Pancreas (tissue), 10 donors: ENCODE measurements around the gene FANCC. TPM values are rescaled to one million over a fixed set of nuclear protein-coding genes. Genes with fewer than 3 reads are reported as not detected.

ENCODE experiments used
- ATAC-seq, 4 donors: fragments of 200-7000 bp; cut with Tn5 transposase; one replicate each; pipeline versions ENCODE4 v1.8.0 to v1.9.1; 2020; ENCODE audit warnings: mild to moderate bottlenecking in 4 of 4, moderate library complexity in 4 of 4
- DNase-seq, 6 donors: peaks; one replicate each; pipeline ENCODE4 v3.0.0-alpha.2; 2020
- FAIRE-seq: peaks from 2 replicates; lab custom pipeline; 2012; peaks lifted over from hg19 to GRCh38; lab: Jason Lieb, UNC
- H3K27ac ChIP-seq, 4 donors: fragments of 200-600 bp; sonication (generic); 1 replicate in 3 of 4; 2 replicates in 1 of 4; pipeline versions ENCODE4 v1.5.0 to v1.8.0; 2020
- H3K27me3 ChIP-seq, 4 donors: fragments of 200-600 bp; one replicate each; pipeline ENCODE4 v1.8.0; 2021
- H3K36me3 ChIP-seq, 3 donors: fragments of 200-600 bp; sonication (generic) in 1 of 3; one replicate each; pipeline versions ENCODE4 v1.5.0 to v1.8.0; 2020 to 2021
- H3K4me1 ChIP-seq, 3 donors: fragments of 200-600 bp; one replicate each; pipeline ENCODE4 v1.8.0; 2021
- H3K4me3 ChIP-seq, 4 donors: fragments of 200-600 bp; sonication (generic) in 2 of 4; one replicate each; pipeline versions ENCODE4 v1.5.0 to v1.8.0; 2020 to 2021
- H3K9me3 ChIP-seq, 4 donors: fragments of 200-600 bp; one replicate each; pipeline ENCODE4 v1.8.0; 2021
- CTCF ChIP-seq, 4 donors: fragments of 200-600 bp; sonication (generic) in 3 of 4; IDR thresholded peaks; one replicate each; pipeline versions ENCODE4 v1.5.0 to v1.8.0; 2021; ENCODE audit warnings: antibody characterized with exemption in 4 of 4
- WGBS, 2 donors: extraction: QIAGEN DNeasy Blood & Tissue Kit; methylation state at CpG; one replicate each; pipeline ENCODE4 v1.1.7; 2013; 5-methylcytosine and 5-hydroxymethylcytosine counted together
- intact Hi-C, 3 donors: fragments of 100-400 bp; cut with DNase I; formaldehyde crosslinking; loops; one replicate each; pipeline versions ENCODE4 v1.11.1 to v1.14.2; 2022
- polyA plus RNA-seq, 2 donors: library from polyadenylated mRNA; stranded (reverse); fragments of 200-250 nt; gene quantifications; one replicate each; pipeline ENCODE4 v1.2.3, GENCODE V29; 2013
- total RNA-seq, 6 donors: library from RNA; stranded (reverse); fragmentation: NEBNext Ultra II Directional in 4 of 6; extraction: Animal tissue kit (Norgen Biotek cat#: 25700) in 4 of 6; gene quantifications; one replicate each; pipeline versions ENCODE4 v1.2.1 to v1.2.4, GENCODE V29; 2021 to 2023
- donor health status: healthy with polysubstance abuse.
- donor health status: DM: no; HTN: no; CAD: no; lungs with moderate emphysema.
- donor health status: DM: no; HTN: no; CAD: no.
- donor health status: control.
- donor health status: control.
- donor health status: Bipolar disorder and iron deficiency.
- donor health status: DM: yes; HTN: yes; CAD: no.
- donor health status: DM: no; HTN: no; CAD: no.
- donor health status: DM: no; HTN: no; CAD: no.
- donor health status: DM: yes; HTN: yes; CAD: no.

FANCC gene
- total and polyA plus RNA-seq, 8 donors, result 3.8 to 9.9 (median 4.6) TPM

- H3K4me3 ChIP-seq, result no peak overlapping the region
- peak overlapping the region in 1 of 4 donors; percentile 24 for H3K27ac ChIP-seq
- H3K9me3 ChIP-seq, result no peaks in the 10 kb centered on the region
- peaks cover 32 to 58% (median 47%) of the 10 kb centered on the region in 3 donors for H3K4me1 ChIP-seq
- TF ChIP-seq CTCF (IDR thresholded peaks at IDR 0.05), result no peak
- intact Hi-C loops, result no loop called here
- ATAC-seq (peak in 3 of 4 donors; percentile 2 to 8 (median 5)), FAIRE-seq (no peak), DNase-seq (no peak)
- H3K36me3 ChIP-seq, result peaks cover 3 to 45% (median 10%) of the 10 kb centered on the region in 3 donors
- 36 to 43% methylated on average over 8 of the region's 8 CpGs for WGBS, 2 donors
- H3K27me3 ChIP-seq, result no peaks in the 10 kb centered on the region
Measured at GRCh38 chr9:95070549-95071021, 246.9 kb downstream of the FANCC start.

- no peak for DNase-seq
- intact Hi-C loops, result no loop called here
- H3K27me3 ChIP-seq, result no peaks in the 10 kb centered on the region
- H3K36me3 ChIP-seq, result peaks cover 3 to 56% (median 18%) of the 10 kb centered on the region in 3 donors
- WGBS, 2 donors, result 44 to 69% methylated on average over 2 of the region's 2 CpGs
- H3K27ac ChIP-seq, result no peak overlapping the region
- no peak for TF ChIP-seq CTCF (IDR thresholded peaks at IDR 0.05)
- FAIRE-seq, result no peak
- H3K4me1 ChIP-seq, result peaks cover 49 to 64% (median 51%) of the 10 kb centered on the region in 3 donors
- no peak overlapping the region for H3K4me3 ChIP-seq
- no peak for ATAC-seq
- H3K9me3 ChIP-seq, result no peaks in the 10 kb centered on the region
Measured at GRCh38 chr9:95067897-95068296, 249.6 kb downstream of the FANCC start.

GRCh38 chr9:95067057-95067456, 250.5 kb downstream of the FANCC start:
- WGBS, 2 donors, result 84 to 94% methylated on average over 6 of the region's 6 CpGs

GRCh38 chr9:95065224-95065623, 252.3 kb downstream of the FANCC start:
- H3K9me3 ChIP-seq, result no peaks in the 10 kb centered on the region
- peak overlapping the region in 1 of 4 donors; percentile 2 for H3K4me3 ChIP-seq
- peaks cover 42 to 59% (median 42%) of the 10 kb centered on the region in 3 donors for H3K4me1 ChIP-seq
- peak; percentile 7 to 52 (median 26) for ATAC-seq
- H3K27ac ChIP-seq, result peak overlapping the region; percentile 19 to 73 (median 50)
- peaks cover 3 to 75% (median 20%) of the 10 kb centered on the region in 3 donors for H3K36me3 ChIP-seq
- H3K27me3 ChIP-seq, result no peaks in the 10 kb centered on the region
- intact Hi-C loops, result no loop called here
- peak in 1 of 6 donors; percentile 43 for DNase-seq
- WGBS, 2 donors, result 46 to 63% methylated on average over 11 of the region's 11 CpGs
- FAIRE-seq, result no peak
- TF ChIP-seq CTCF (IDR thresholded peaks at IDR 0.05), result no peak

More at GRCh38 chr9:95067057-95067456, 250.5 kb downstream of the FANCC start:
- no peaks in the 10 kb centered on the region for H3K27me3 ChIP-seq
- TF ChIP-seq CTCF (IDR thresholded peaks at IDR 0.05), result no peak
- intact Hi-C loops, result no loop called here
- no peak for FAIRE-seq
- no peak for ATAC-seq
- no peak overlapping the region for H3K4me3 ChIP-seq
- H3K36me3 ChIP-seq, result peaks cover 3 to 64% (median 20%) of the 10 kb centered on the region in 3 donors
- no peak overlapping the region for H3K27ac ChIP-seq
- DNase-seq, result no peak
- H3K9me3 ChIP-seq, result no peaks in the 10 kb centered on the region
- peaks cover 47 to 64% (median 51%) of the 10 kb centered on the region in 3 donors for H3K4me1 ChIP-seq

- H3K27me3 ChIP-seq, result no peaks in the 10 kb centered on the region
- peaks cover 40 to 62% (median 57%) of the 10 kb centered on the region in 3 donors for H3K4me1 ChIP-seq
- DNase-seq (no peak), FAIRE-seq (no peak), ATAC-seq (no peak)
- H3K4me3 ChIP-seq, result no peak overlapping the region
- intact Hi-C loops, result no loop called here
- TF ChIP-seq CTCF (IDR thresholded peaks at IDR 0.05), result no peak
- peak overlapping the region in 2 of 4 donors; percentile 41 to 75 for H3K27ac ChIP-seq
- 76 to 89% methylated on average over 10 of the region's 10 CpGs for WGBS, 2 donors
- H3K9me3 ChIP-seq, result no peaks in the 10 kb centered on the region
- H3K36me3 ChIP-seq, result peaks cover 3 to 64% (median 15%) of the 10 kb centered on the region in 3 donors
Measured at GRCh38 chr9:95063300-95063699, 254.2 kb downstream of the FANCC start.
